NCI-H2227 (cell line): ENCODE results near the gene PTRHD1.

Source experiments
- DNase-seq: peaks from one replicate; lab custom pipeline; 2025; ENCODE audit not compliant: unreplicated experiment; lab: John Stamatoyannopoulos, UW

Gene PTRHD1

GRCh38 chr2:24830786-24831185 is 37.6 kb upstream of the PTRHD1 start:
- no peak for DNase-seq

GRCh38 chr2:24830351-24830750 is 37.2 kb upstream of the PTRHD1 start:
- no peak for DNase-seq

- DNase-seq: no peak
These were observed 35.2 kb upstream of the PTRHD1 start for GRCh38 chr2:24828238-24828996.

- DNase-seq: peak; percentile 90
These were observed 34.4 kb upstream of the PTRHD1 start for GRCh38 chr2:24827321-24828237.

- DNase-seq: no peak
These were observed 33.6 kb upstream of the PTRHD1 start for GRCh38 chr2:24826773-24827145.

- no peak for DNase-seq
These were observed 32.9 kb upstream of the PTRHD1 start for GRCh38 chr2:24825883-24826772.

- DNase-seq: peak; percentile 36
These were observed 32.0 kb upstream of the PTRHD1 start for GRCh38 chr2:24824966-24825882.

GRCh38 chr2:24824071-24824588 is 30.9 kb upstream of the PTRHD1 start:
- no peak for DNase-seq

GRCh38 chr2:24822049-24822706 is 29.0 kb upstream of the PTRHD1 start:
- DNase-seq: peak; percentile 67

GRCh38 chr2:24821433-24821891 is 28.3 kb upstream of the PTRHD1 start:
- DNase-seq: no peak

GRCh38 chr2:24820598-24821432 is 27.6 kb upstream of the PTRHD1 start:
- no peak for DNase-seq

- no peak for DNase-seq
These were observed 27.0 kb upstream of the PTRHD1 start for GRCh38 chr2:24820175-24820513.

- DNase-seq: no peak
These were observed 26.4 kb upstream of the PTRHD1 start for GRCh38 chr2:24819442-24820174.

- DNase-seq: no peak
These were observed 25.6 kb upstream of the PTRHD1 start for GRCh38 chr2:24818721-24819167.

- peak; percentile 18 for DNase-seq
These were observed 23.7 kb upstream of the PTRHD1 start for GRCh38 chr2:24816884-24817283.

GRCh38 chr2:24816404-24816803 is 23.2 kb upstream of the PTRHD1 start:
- no peak for DNase-seq

- DNase-seq: no peak
These were observed 22.0 kb upstream of the PTRHD1 start for GRCh38 chr2:24815171-24815570.

- no peak for DNase-seq
These were observed 21.3 kb upstream of the PTRHD1 start for GRCh38 chr2:24814516-24814915.
